GM10248 (cell line): Measurements from ENCODE around the gene SLC43A1.
"Not testable (repeated sequence)": the region's sequence is repeated elsewhere in the genome, so short reads cannot be mapped to it uniquely, and the experiment has no call there.

Experiments used
- CTCF ChIA-PET: fragments of 300-600 bp; sonication (Branson Sonifier 250); formaldehyde crosslinking; extraction: SDS; loops from one replicate; lab custom pipeline; 2021; ENCODE audit warnings: antibody characterized with exemption; lab: Yijun Ruan, JAX
- POLR2A ChIA-PET: fragments of 350-650 bp; sonication (Branson Sonifier 250); formaldehyde crosslinking; extraction: SDS; loops from one replicate; lab custom pipeline; 2020; ENCODE audit warnings: antibody characterized with exemption; lab: Yijun Ruan, JAX
- DNase-seq: peaks from one replicate; pipeline ENCODE4 v3.0.0; 2012; ENCODE audit errors: extremely low spot score
- CTCF ChIP-seq: IDR thresholded peaks from 2 replicates; pipeline ENCODE4 v1.5.1; 2012; ENCODE audit warnings: mild to moderate bottlenecking, low read depth; ENCODE audit errors: extremely low read depth, missing control alignments, control extremely low read depth

SLC43A1 gene

GRCh38 chr11:57544566-57544965, 29.1 kb upstream of the SLC43A1 start:
- no peak for DNase-seq
- ChIA-PET CTCF (interaction anchor here (0.8 to 5.7 kb wide), 8 partner anchors 11 to 87 kb away, joined by 3 to 40 read pairs (median 3); partner anchors contain the start of gene UBE2L6), POLR2A (no interaction called here)
- TF ChIP-seq CTCF = no peak

- ChIA-PET CTCF (interaction anchor here (0.8 to 1.6 kb wide), 4 partner anchors 12 to 86 kb away, joined by 3 to 5 read pairs (median 3); no protein-coding TSS in a partner anchor), POLR2A (no interaction called here)
- no peak for TF ChIP-seq CTCF
- DNase-seq = no peak
These were observed 28.1 kb upstream of the SLC43A1 start for GRCh38 chr11:57543593-57543992.

GRCh38 chr11:57542582-57542981, 27.1 kb upstream of the SLC43A1 start:
- POLR2A ChIA-PET = no interaction called here
- no peak for TF ChIP-seq CTCF
- CTCF ChIA-PET = interaction anchor here (0.9 to 1.3 kb wide), 3 partner anchors 25 to 102 kb away, joined by 3 to 4 read pairs (median 4); partner anchors contain the start of gene UBE2L6

GRCh38 chr11:57541169-57541568, 25.7 kb upstream of the SLC43A1 start:
- no peak for TF ChIP-seq CTCF
- POLR2A ChIA-PET = no interaction called here
- no peak for DNase-seq
- CTCF ChIA-PET = interaction anchor here (1.3 to 1.6 kb wide), 2 partner anchors 14 to 47 kb away, joined by 3 to 5 read pairs; no protein-coding TSS in a partner anchor

More at GRCh38 chr11:57542582-57542981, 27.1 kb upstream of the SLC43A1 start:
- no peak for DNase-seq

- no peak for DNase-seq
- POLR2A ChIA-PET = no interaction called here
- no peak for TF ChIP-seq CTCF
- CTCF ChIA-PET = interaction anchor here (1.2 to 6.9 kb wide), 4 partner anchors 13 to 81 kb away, joined by 3 to 30 read pairs (median 16); partner anchors contain the start of gene UBE2L6
These were observed 23.8 kb upstream of the SLC43A1 start for GRCh38 chr11:57539342-57539741.

- no peak for TF ChIP-seq CTCF
- CTCF ChIA-PET = interaction anchor here (1.1 to 6.9 kb wide), 8 partner anchors 10 to 977 kb away, joined by 3 to 30 read pairs (median 4); partner anchors contain the start of gene UBE2L6
- POLR2A ChIA-PET = interaction anchor here (0.6 kb wide), 1 partner anchor 60 kb away, joined by 4 read pairs; no protein-coding TSS in a partner anchor
These were observed 21.6 kb upstream of the SLC43A1 start, which contains the start of gene SMTNL1 for GRCh38 chr11:57536947-57537619. Gene SMTNL1 (plus strand): TSS chr11:57537595. CDS start chr11:57542643, 5,048 bp downstream.

GRCh38 chr11:57534449-57534848, 18.9 kb upstream of the SLC43A1 start:
- POLR2A ChIA-PET = not testable (repeated sequence)

More at GRCh38 chr11:57536947-57537619, 21.6 kb upstream of the SLC43A1 start, which contains the start of gene SMTNL1:
- no peak for DNase-seq

More at GRCh38 chr11:57534449-57534848, 18.9 kb upstream of the SLC43A1 start:
- DNase-seq = not testable (repeated sequence)
- CTCF ChIA-PET = interaction anchor here (0.8 to 6.9 kb wide), 7 partner anchors 13 to 266 kb away, joined by 3 to 30 read pairs (median 3); partner anchors contain the start of gene UBE2L6
